Kasumi-1 (cell line): ENCODE data around the gene SMG9.

ENCODE experiments used
- DNase-seq, 2 experiments: peaks; one replicate each; lab custom pipeline; 2025; lab: John Stamatoyannopoulos, UW

Gene SMG9

DNA sequence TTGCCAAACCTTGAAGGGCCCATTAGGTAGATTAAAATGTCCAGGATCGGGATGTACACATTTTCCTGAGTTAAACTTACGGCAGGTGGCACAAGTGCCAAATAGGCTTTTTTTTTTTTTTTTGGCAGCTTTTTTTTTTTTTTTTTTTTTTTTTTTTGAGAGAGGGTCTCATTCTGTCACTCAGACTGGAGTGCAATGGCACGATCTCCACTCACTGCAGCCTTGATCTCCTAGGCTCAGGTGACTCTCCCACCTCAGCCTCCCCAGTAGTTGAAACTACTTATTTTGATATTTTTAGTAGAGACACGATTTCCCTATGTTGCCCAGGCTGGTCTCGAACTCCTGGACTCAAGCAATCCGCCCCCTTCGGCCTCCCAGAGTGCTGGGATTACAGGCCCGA is 29.9 kb downstream of the SMG9 start:
- no peak for DNase-seq

GRCh38 chr19:43723588-43723987 is 31.2 kb downstream of the SMG9 start:
- DNase-seq, result no peak

DNA sequence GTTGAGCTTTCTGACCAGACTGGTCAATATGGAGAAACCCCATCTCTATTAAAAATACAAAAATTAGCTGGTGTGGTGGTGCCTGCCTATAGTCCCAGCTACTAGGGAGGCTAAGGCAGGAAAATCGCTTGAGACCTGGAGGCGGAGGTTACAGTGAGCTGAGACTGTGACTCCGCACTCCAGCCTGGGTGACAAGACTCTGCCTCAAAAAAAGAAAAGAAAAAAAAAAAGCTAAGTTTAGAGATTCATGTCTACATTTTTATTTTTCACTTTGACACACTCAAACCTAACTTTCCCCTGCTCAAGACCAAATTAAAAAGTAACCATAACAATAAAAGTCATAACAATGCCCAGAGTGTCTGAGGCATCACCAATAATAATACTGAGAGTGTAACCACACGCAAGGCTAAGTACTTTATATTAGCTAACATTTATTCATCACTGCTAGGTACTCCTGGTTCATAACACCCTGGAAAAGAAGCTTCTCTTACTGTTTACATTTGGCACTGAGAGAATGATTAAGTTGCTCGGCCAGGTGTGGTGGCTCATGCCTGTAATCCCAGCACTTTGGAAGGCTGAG is 33.2 kb downstream of the SMG9 start:
- DNase-seq, result no peak

DNA sequence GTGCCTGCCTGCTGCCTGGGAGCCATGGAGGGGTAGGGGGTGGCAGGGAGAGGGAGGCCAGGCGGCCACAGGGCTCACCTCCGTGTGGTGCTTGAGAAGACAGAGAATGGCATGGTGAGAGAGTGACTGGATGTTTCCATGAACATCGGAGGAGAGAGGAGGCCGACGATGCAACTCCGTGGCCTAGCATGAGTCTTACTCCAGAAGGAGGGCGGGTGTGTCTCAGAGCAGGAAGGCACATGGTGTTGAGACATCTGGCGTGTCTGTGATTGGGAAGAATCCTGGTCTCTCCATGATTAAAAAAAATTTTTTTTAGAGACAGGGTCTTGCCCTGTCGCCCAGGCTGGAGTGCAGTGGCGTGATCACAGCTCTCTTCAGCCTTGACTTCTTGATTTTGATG is 33.8 kb downstream of the SMG9 start:
- no peak for DNase-seq

DNA sequence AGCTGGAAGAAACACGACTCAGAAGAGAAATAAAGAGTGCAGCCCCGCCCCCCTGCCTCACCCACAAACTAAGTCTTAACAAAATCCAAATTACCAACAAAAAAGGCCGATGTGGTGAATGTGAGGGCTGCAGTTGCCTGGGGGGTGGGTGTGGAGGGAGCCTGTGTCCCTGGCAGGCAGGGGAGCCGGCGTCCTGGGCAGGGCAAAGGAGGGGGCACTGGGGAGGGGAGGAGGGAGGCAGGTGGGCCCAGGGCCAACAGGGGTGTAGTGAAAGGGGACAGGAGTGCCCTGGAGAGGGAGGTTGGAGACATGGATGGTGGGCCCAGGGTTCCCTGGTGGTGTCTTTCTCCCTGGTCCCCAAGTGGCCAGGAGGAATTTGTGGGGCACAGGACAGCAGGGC is 34.8 kb downstream of the SMG9 start:
- DNase-seq, result no peak

GRCh38 chr19:43719378-43719868 is 35.3 kb downstream of the SMG9 start:
- no peak for DNase-seq

- no peak for DNase-seq
Measured at GRCh38 chr19:43718627-43719377, 36.0 kb downstream of the SMG9 start.

DNA sequence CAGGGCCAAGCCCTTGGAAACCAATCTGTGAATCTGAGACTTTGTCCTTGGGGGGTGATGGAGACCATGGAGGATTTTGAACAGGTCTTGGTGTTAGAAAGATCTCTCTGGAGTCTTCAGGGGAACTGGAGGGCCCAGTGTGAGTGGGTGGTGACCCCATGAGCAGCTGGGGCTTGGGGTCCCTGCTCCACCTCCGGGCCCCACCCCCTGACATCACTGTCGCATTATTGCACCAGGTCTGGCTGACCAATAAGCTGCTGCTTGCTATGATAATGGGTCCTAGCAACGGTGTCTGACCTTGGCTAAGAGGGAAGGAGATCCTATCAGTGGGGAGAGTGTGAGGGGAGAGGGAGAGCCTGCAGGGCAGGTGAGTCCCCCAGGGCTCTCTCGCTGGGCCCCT is 39.0 kb downstream of the SMG9 start, which contains the start of gene IRGC:
IRGC (plus strand) TSS at position 301 of the 400 bp plus-strand sequence. CDS start 2,483 bp downstream, outside the sequence.
- no peak for DNase-seq

- DNase-seq, result no peak
Measured at GRCh38 chr19:43713208-43713607, 41.6 kb downstream of the SMG9 start.

- DNase-seq, result no peak
Measured at GRCh38 chr19:43711751-43712355, 42.9 kb downstream of the SMG9 start.

GRCh38 chr19:43708716-43709115 is 46.0 kb downstream of the SMG9 start:
- no peak for DNase-seq

DNA sequence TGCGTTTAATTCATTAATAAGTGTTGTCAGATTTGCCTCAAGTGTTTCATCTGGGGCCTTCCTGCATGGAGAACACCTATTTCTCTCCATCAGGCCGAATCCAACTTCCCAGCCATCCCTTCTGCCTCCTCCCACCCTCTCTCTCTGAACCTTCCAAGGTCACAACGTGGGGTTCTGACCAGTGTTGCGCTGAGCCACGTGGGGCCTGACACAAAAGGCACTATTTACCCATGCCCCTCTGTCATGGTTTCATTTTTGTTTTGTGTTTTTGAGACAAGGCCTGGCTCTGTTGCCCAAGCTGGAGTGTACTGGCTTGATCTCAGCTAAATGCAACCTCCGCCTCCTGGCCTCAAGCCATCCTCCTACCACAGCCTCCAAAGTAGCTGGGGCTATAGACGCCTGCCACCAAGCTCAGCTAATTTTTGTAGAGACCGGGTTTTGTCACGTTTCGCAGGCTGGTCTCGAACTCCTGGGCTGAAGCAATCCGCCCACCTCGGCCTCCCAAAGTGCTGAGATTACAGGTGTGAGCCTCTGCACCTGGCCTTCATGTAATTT is 47.5 kb downstream of the SMG9 start:
- DNase-seq, result no peak

DNA sequence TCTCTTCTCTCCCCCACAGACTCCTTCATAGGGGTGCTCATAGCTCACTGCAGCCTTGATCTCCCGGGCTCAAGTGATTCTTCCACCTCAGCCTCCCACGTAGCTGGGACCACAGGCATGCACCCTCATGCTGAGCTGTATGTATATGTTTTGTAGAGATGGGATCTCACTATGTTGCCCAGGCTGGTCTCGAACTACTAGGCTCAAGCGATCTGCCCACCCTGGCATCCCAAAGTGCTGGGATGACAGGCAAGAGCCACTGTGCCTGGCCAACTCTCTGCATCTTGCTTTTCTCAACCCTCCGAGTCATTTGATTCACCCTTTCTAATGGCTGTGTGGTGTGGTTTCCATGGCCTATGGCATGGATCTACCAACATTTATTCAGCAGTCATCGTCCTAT is 49.0 kb downstream of the SMG9 start:
- DNase-seq, result no peak

GRCh38 chr19:43704002-43704705 is 50.6 kb downstream of the SMG9 start:
- DNase-seq, result no peak

- peak in 1 of 2 experiments; percentile 29 for DNase-seq
Measured at GRCh38 chr19:43700395-43701000, 54.3 kb downstream of the SMG9 start.

- DNase-seq, result peak; percentile 9 to 14
Measured at GRCh38 chr19:43699506-43700394, 55.0 kb downstream of the SMG9 start.

GRCh38 chr19:43697295-43697694 is 57.5 kb downstream of the SMG9 start:
- DNase-seq, result no peak

DNA sequence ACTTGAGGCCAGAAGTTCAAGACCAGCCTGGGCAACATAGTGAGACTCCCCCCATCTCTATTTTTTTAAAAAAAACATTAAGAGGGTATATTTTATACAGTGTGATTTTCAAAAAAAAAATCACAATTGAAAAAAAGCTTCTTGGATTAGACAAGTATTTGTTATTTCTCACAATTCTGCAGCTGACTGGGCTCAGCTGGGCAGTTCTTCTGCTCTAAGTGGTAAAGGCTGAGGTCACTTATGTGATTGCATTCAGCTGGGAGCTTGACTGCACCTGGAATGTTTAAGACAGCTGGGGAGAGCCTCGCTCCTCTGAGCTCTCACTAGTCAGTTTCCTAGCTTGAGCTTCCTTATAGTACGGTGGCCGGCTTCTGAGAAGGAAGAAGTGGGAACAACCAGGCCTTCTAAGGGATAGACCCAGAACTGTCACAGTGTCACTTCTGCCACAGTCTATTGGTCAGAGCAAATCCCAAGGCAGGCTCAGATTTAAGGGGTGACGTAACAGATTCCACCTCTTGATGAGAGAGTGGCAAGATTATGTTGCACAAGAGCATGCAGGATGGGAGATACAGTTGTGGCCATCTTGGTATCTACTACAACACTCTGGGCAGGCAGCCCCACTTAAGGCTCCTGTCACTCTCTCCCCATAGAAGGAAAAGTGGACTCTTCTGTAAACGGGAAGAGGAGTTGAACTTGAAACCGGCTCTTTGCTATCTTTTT is 58.6 kb downstream of the SMG9 start:
- DNase-seq, result no peak

DNA sequence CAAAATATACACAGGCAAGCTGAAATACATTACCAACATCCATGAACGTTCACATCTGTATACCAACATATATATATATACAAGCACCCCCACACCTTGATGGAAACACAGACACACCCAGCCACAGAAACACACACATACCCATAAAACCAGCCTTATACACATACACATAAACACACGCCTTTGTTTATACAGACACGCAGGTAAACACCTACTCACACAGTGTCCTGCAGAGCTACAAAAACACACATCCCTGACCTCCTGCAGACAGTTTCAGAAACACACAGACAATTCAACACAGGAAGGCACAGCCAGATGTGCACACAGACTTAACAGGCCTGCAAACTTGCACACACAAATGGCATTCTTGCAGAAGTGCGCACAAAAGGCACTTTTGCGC is 60.2 kb downstream of the SMG9 start:
- no peak for DNase-seq

- no peak for DNase-seq
Measured at GRCh38 chr19:43692877-43693276, 61.9 kb downstream of the SMG9 start.
